ENCODE results near the gene TMEM168.
"Not testable (repeated sequence)": the region's sequence is repeated elsewhere in the genome, so short reads cannot be mapped to it uniquely, and the experiment has no call there.

Gene TMEM168

GRCh38 chr7:112789817-112790585 is at the start of gene TMEM168:
Gene TMEM168 (minus strand): TSS chr7:112790393. CDS start chr7:112784825, 5,568 bp downstream.
- FAIRE-seq: no peak

- not testable (repeated sequence) for FAIRE-seq
These were observed 45.7 kb upstream of the TMEM168 start for GRCh38 chr7:112835928-112836327.

- FAIRE-seq: no peak
These were observed 42.9 kb upstream of the TMEM168 start for GRCh38 chr7:112833082-112833481.

- no peak for FAIRE-seq
These were observed 40.6 kb upstream of the TMEM168 start for GRCh38 chr7:112830769-112831168.

GRCh38 chr7:112828696-112829095 is 38.5 kb upstream of the TMEM168 start:
- FAIRE-seq: no peak

- FAIRE-seq: no peak
These were observed 31.2 kb upstream of the TMEM168 start for GRCh38 chr7:112821345-112821744.

- no peak for FAIRE-seq
These were observed 29.3 kb upstream of the TMEM168 start for GRCh38 chr7:112819536-112819935.

GRCh38 chr7:112806156-112806555 is 16.0 kb upstream of the TMEM168 start:
- FAIRE-seq: no peak

GRCh38 chr7:112802406-112802805 is 12.2 kb upstream of the TMEM168 start:
- FAIRE-seq: no peak

GRCh38 chr7:112800486-112800885 is 10.3 kb upstream of the TMEM168 start:
- FAIRE-seq: no peak

- FAIRE-seq: no peak
These were observed 9.4 kb upstream of the TMEM168 start for GRCh38 chr7:112799448-112800120.

- no peak for FAIRE-seq
These were observed 8.3 kb upstream of the TMEM168 start for GRCh38 chr7:112798274-112799159.

GRCh38 chr7:112796552-112796951 is 6.4 kb upstream of the TMEM168 start:
- FAIRE-seq: peak; percentile 100

- FAIRE-seq: no peak
These were observed 2.2 kb upstream of the TMEM168 start for GRCh38 chr7:112792441-112792840.

- no peak for FAIRE-seq
These were observed 1.4 kb upstream of the TMEM168 start for GRCh38 chr7:112791465-112792168.

GRCh38 chr7:112790586-112791003 is 402 bp upstream of the TMEM168 start:
- FAIRE-seq: no peak

- no peak for FAIRE-seq
These were observed 758 bp downstream of the TMEM168 start for GRCh38 chr7:112789453-112789816.

- FAIRE-seq: no peak
These were observed 1.3 kb downstream of the TMEM168 start for GRCh38 chr7:112788778-112789343.

GRCh38 chr7:112784603-112785002 is 5.6 kb downstream of the TMEM168 start:
- no peak for FAIRE-seq

- FAIRE-seq: no peak
These were observed 7.7 kb downstream of the TMEM168 start for GRCh38 chr7:112782498-112782897.

GRCh38 chr7:112781558-112781957 is 8.6 kb downstream of the TMEM168 start:
- no peak for FAIRE-seq

GRCh38 chr7:112781110-112781509 is 9.1 kb downstream of the TMEM168 start:
- no peak for FAIRE-seq

Data from TTC549 (cell line).